Epidermal melanocyte (primary cell): ENCODE results near the gene MTHFD1L.
A peak's percentile ranks its signal among the peaks of the same experiment; 100 is the strongest.

Experiments used
- DNase-seq: peaks from one replicate; pipeline ENCODE4 v3.0.0; 2011; ENCODE audit warnings: low spot score; ENCODE audit not compliant: insufficient read length

The MTHFD1L gene

GRCh38 chr6:150866147-150866990 is 867 bp downstream of the MTHFD1L start:
- DNase-seq, result peak; percentile 82

- DNase-seq, result no peak
Observed at GRCh38 chr6:150866991-150867501, 1.5 kb downstream of the MTHFD1L start.

DNA sequence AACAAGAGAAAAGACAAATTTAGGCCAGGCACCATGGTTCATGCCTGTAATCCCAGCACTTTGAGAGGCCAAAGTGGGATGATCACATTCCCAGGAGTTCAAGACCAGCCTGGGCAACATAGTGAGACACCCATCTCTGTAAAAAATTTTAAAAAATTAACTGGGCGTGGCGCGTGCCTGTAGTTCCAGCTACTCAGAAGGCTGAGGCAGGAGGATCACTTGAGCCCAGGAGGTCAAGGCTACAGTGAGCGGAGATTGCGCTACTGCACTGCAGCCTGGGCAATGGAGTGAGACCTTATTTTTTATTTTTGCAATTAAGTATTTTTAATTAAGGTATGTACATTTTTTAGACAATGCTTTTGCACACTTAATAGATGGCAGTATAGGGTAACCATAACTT is 3.3 kb downstream of the MTHFD1L start:
- DNase-seq, result no peak

DNA sequence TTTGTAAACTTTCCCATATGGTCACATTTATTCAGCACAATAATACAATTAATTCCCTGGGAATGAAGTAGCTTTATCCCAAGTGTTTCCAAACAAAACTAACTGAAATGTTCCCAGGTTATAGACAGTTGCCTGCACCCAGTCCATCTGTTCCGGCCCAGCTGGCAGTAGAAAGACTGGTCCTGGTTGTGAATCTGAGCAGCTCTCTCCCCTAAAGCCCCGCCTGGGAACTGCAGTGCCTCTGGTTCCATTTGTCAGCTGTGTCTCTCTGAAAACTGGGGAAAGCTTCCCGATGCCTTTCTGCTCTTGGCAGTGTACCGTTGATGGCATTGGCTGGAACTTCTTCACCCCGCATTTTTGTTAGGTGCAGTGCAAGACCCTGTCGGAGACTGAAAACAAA is 8.7 kb downstream of the MTHFD1L start:
- DNase-seq, result no peak

DNA sequence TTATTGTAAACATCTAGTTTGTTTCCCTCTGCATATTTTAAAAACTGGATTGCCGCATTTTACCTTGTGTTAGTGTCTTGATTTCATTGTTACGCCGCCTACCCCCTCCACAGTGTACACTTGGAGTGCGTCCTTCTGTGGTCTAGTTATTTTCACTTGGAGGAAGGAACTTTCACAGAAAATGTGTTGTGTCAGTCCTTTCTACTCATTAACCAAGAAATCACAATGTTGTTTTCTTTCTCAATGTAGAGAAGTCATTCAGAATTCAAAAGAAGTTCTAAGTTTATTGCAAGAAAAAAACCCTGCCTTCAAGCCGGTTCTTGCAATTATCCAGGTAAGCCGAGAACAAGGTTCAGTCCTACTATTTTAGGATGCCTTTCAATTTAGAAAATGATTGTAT is 10.3 kb downstream of the MTHFD1L start:
- DNase-seq, result no peak

DNA sequence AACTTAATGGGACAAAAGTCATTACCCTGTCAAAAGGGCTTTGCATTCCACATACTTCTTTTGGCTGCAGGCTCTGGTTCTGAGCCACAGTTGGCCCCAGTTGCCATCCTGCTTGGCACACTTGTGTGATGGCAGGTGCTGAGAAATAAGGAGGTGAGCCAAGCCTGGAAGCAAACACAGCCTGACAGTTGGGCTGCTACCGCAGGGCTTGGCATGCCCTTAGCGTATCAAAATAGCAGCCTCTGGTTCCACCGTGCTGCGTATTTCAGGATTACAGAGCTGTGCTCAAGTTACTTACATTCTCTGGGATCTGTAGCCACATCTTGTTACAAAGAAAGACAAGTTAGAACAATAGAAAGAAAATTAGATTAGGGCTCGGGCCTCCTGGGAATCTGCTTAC is 11.1 kb downstream of the MTHFD1L start:
- DNase-seq, result no peak

DNA sequence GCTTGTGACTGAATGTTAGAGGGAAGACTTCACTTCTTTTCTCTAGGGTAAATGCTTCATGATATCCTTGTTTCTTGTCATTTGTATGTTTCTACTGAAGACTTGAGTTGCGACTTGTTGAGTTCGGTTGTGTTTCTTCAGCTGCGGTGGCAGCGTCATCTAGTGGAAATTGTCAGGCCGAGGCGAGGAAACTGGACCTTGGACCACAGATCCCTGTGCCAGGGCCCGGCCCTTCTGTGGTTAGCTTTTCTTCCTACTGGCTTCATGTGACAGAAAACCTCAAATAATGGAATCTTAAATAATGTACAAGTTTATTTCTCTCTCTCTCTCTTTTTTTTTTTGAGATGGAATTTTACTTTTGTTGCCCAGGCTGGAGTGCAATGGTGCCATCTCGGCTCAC is 12.4 kb downstream of the MTHFD1L start:
- no peak for DNase-seq

- no peak for DNase-seq
Observed at GRCh38 chr6:150878347-150879213, 13.1 kb downstream of the MTHFD1L start.

GRCh38 chr6:150880336-150880735 is 14.8 kb downstream of the MTHFD1L start:
- no peak for DNase-seq

GRCh38 chr6:150881911-150882481 is 16.5 kb downstream of the MTHFD1L start:
- DNase-seq, result peak; percentile 79

DNA sequence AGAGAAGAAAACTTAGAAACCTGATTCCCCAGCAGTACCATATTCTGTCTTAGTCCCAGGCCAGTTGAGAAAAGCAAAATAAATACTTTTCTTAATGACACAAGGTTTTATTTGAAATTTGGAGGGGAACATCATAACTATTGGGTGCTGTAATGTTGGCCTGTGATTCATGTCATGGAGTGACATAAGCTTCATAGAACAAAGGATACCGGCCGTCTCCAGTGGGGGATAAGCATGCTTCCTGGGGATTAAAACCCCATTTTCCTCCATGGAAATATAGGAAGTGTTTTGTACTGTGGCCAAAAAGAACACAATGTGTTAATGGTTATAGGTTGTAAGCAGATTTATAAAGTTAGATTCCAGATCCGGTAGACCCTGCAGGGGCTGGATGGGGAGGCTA is 18.0 kb downstream of the MTHFD1L start:
- no peak for DNase-seq

DNA sequence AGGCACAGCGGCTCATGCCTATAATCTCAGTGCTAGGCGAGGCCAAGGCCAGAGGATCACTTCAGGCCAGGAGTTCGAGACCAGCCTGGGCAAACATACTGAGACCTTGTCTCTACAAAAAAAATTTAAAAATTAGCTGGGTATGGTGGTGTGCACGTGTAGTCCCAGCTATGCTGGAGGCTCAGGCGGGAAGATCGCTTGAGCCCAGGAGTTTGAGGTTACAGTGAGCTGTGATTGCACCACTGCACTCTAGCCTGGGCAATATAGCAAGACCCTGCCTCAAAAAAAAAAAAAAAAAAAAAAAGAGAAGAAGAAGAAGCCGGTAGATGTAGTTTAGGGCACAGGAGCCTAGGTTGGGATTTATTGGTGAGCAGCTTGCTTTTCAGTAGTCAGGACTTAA is 20.7 kb downstream of the MTHFD1L start:
- DNase-seq, result no peak

- DNase-seq, result no peak
Observed at GRCh38 chr6:150887978-150888563, 22.6 kb downstream of the MTHFD1L start.

GRCh38 chr6:150890346-150890745 is 24.8 kb downstream of the MTHFD1L start:
- DNase-seq, result no peak

- DNase-seq, result no peak
Observed at GRCh38 chr6:150891888-150892485, 26.5 kb downstream of the MTHFD1L start.

DNA sequence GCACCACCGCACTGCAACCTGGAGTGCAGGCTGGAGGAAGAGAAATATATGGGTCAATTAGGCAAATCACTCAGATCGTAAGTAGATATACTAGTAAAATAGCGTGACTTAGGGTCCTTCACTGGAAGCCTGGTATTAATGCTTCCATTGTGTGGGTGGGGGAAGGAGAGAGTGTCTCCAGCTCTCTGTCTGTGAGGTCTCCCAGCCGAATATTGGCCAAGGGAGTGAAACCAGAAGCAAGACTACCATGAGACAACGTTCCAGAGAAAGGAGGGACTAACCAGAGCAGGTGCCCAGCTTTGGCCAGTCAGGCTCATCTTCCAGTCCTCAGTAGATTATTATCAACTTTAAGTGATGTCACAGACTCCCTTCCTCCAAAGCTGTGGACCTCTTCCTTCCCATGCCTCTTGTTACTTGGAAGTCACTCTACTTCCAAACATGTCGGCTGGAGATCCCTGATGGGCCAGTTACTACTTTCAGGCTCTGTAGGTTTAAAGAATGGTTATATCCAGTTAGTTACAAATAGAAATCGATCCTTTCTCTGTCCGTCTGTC is 28.8 kb downstream of the MTHFD1L start:
- DNase-seq, result no peak

DNA sequence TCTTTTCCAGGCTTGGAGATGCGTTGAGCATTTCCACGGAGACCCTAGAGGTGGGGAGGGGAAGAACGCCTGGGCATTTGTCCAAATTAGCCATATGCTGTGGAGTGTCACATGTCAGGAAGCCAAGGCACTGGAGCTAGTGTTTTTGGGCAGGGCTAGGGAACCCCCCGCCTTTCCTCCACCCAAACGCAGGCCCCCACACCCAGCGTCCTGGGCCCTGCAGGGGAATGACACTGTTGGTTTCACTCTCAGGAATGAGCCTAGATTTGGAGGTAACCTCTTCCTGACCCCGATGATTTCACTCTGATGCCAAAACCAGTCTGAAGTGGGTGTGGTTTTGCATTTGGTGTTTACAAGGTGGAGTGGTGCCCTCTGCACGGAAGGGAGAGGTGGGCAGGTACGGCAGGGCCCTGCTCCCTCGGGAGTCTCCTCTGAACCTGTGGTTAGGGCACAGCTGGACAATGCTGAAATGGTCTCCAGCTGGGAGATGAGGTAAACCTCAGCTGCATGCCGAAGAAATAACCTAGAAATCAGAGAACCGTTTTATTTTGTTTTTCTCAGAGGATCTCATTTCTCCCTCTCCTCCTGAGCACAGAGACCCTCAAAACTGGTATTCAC is 29.5 kb downstream of the MTHFD1L start:
- DNase-seq, result no peak

GRCh38 chr6:150895928-150896632 is 30.6 kb downstream of the MTHFD1L start:
- no peak for DNase-seq

- no peak for DNase-seq
Observed at GRCh38 chr6:150897400-150897943, 32.0 kb downstream of the MTHFD1L start.
